ENCODE results near the gene DBNDD1. TPM values are rescaled to one million over a fixed set of nuclear protein-coding genes. Genes with fewer than 3 reads are reported as not detected.

Gene DBNDD1
- total RNA-seq, 1 donor from 2014 or later = 56.5 TPM

- no peak for DNase-seq (ENCODE audit: low read depth)
Measured at GRCh38 chr16:90037276-90037675, 18.0 kb upstream of the DBNDD1 start.

DNA sequence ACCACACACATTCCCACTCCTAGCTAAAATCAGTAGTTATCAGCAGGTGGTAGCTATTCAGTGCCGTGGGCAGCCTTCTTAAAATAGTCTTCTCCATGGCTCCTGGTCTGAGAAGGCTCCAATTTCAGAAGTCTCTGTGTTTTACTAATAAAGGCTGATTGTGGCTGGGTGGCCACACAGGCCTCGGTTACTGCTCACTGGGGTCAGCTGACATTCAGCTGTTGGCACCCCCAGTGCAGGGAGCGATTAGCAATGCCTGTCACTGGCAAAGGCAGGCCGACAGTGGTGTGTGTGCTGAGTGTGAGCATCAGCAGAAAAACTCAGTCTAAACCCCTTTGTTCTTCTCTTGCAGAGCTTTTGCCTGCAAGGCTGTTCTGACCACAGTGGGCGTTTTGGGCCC, 16.6 kb upstream of the DBNDD1 start:
- DNase-seq (ENCODE audit: low read depth) = peak; percentile 93

- no peak for DNase-seq (ENCODE audit: low read depth)
Measured at GRCh38 chr16:90034504-90034903, 15.2 kb upstream of the DBNDD1 start.

DNA sequence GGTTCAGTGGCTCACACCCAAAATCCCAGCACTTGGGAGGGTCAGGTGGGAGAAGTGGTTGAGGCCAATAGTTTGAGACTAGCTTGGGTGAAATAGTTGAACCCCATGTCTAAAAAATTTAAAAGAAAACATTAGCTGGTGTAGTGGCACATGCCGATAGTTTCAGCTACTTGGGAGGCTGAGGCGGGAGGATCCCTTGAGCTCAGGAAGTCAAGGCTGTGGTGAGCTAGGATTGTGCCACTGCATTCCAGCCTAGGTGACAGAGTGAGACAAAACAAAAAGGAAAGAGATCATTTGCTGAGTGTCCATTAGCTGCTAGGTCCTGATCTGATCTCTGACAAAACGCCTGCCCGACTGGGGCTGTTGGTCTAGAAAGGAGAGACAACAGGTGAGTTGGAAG, 14.1 kb upstream of the DBNDD1 start:
- no peak for DNase-seq (ENCODE audit: low read depth)

- no peak for DNase-seq (ENCODE audit: low read depth)
Measured at GRCh38 chr16:90032674-90033331, 13.5 kb upstream of the DBNDD1 start.

DNA sequence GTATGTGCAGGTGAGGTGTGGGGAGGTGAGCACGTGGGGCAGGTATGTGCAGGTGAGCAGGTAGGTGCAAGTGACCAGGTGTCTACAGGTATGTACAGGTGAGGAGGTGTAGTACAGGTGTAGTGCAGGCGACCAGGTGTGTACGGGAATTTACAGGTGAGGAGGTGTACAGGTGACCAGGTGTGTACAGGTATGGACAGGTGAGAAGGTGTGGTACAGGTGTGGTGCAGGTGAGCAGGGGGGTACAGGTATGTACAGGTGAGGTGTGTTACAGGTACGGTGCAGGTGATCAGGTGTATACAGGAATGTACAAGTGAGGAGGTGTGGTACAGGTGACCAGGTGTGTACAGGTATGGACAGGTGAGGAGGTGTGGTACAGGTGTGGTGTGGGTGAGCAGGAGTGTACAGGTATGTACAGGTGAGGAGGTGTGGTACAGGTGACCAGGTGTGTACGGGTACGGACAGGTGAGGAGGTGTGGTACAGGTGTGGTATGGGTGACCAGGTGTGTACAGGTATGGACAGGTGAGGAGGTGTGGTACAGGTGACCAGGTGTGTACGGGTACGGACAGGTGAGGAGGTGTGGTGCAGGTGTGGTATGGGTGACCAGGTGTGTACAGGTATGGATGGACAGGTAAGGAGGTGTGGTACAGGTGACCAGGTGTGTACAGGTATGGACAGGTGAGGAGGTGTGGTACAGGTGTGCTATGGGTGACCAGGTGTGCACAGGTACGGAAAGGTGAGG, 12.8 kb upstream of the DBNDD1 start:
- peak; percentile 19 for DNase-seq (ENCODE audit: low read depth)

- DNase-seq (ENCODE audit: low read depth) = no peak
Measured at GRCh38 chr16:90031186-90031930, 12.1 kb upstream of the DBNDD1 start.

DNA sequence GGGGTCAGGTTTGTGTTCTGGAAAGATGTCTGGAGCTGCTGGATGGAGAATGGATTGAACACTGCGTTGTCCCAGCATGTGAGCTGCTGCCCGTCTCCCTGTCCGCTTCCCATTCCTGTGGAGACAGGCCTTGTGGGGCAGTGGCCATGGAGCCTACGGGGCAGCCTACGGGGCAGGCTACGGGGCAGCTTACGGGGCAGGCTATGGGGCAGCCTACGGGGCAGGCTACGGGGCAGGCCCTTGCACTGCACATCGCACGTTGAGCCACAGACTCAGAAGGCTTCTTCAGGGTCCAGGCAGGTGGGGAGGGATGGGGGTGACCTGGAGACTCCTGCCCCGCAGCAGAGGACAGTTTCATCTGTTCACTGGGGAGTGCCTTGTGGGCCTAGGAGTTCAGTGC, 9.7 kb upstream of the DBNDD1 start:
- no peak for DNase-seq (ENCODE audit: low read depth)

DNA sequence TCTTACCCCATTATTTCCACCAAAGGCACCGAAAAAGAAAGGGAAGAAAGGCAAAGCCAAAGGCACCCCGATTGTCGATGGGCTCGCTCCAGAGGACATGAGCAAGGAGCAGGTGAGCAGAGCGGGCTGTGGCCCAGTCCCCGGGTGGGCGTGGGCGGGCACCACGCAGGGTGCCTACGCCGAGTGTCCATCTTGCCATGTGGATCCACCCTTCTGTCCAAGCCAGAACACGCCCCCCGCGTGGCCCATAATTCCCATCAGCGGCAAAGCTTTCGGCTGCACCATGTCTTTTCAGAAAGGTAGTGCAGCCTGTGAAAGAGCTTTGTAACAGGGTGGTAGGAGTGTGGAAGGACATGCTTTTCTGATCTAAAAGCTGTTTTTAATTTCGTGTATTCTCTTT, 8.4 kb upstream of the DBNDD1 start:
- no peak for DNase-seq (ENCODE audit: low read depth)

DNA sequence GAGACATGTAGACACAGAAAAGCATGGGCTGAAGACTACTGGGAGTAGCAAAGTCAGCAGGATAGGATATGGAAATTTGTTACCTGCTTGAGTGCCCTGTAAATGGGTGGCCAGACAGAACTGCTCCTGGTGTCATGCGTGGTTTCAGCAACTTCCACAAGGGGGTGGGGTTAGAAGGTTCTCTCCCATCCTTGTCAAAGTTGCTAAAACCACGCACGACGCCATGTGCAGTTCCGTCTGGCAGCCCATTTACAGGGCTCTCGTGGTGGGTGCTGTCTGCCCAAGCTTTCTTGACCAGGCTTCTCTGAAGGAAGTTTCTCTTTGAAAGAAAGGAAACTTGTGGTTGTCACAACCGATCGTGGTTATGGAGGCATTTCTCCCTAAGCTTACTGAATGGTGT, 6.9 kb upstream of the DBNDD1 start:
- DNase-seq (ENCODE audit: low read depth) = no peak

DNA sequence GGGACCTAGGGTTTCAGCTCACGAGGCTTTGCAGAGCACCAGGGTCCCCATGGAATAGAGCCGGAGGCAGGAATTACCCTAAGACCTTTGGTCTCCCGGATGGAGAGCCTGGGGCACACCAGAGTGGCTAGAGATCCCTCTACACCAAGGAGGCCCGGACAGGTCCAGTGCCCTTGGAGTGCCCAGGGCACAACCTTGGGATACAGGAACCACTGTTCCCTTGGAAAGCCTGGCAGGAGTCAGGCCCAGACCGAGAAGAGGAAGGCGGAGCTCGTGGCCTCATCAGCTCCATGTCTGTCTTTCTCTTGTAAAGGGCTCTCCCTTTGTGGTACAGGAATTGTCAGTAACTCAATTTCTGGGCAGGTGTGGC, 3.8 kb upstream of the DBNDD1 start:
- no peak for DNase-seq (ENCODE audit: low read depth)

GRCh38 chr16:90022209-90023077, 3.2 kb upstream of the DBNDD1 start:
- peak; percentile 91 for DNase-seq (ENCODE audit: low read depth)

DNA sequence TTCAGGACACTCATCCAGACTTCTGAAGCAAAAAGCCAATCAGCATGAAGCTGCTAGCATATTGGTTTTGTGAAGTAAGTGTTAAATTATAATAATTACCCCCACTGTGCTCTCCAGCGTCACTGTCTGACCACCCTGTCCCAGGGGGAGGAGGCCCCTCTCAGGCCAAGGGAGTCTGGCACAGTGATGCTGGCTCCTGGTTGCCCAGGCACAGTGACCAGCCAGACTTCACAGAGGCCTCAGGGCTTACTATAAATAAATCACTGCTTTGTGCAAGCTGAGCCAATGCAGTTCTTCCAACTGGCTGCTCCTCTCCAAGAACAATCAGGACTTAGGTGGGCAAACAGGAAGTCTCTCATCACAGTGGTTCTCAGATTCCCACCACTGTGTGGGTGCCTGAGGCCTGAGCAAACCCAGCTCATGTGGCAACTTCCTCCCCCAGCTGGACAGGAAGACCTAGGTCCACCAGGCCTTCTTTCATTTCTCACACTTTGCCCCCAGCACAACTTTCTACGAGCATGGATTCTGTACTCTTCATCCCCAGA, 1.7 kb upstream of the DBNDD1 start:
- peak; percentile 64 for DNase-seq (ENCODE audit: low read depth)

GRCh38 chr16:90020260-90020837, 1.1 kb upstream of the DBNDD1 start:
- no peak for DNase-seq (ENCODE audit: low read depth)

- no peak for DNase-seq (ENCODE audit: low read depth)
Measured at GRCh38 chr16:90019543-90020259, 445 bp upstream of the DBNDD1 start.

- DNase-seq (ENCODE audit: low read depth) = no peak
Measured at GRCh38 chr16:90018297-90018651, 982 bp downstream of the DBNDD1 start.

- no peak for DNase-seq (ENCODE audit: low read depth)
Measured at GRCh38 chr16:90016339-90016950, 2.8 kb downstream of the DBNDD1 start.

GRCh38 chr16:90015586-90016338, 3.5 kb downstream of the DBNDD1 start:
- DNase-seq (ENCODE audit: low read depth) = no peak
